ENCODE results near the gene MAP3K21. TPM values are rescaled to one million over a fixed set of nuclear protein-coding genes. Genes with fewer than 3 reads are reported as not detected.

The MAP3K21 gene
- total and polyA plus RNA-seq, 5 donors from 2014 or later: 0.13 to 0.30 (median 0.22) TPM; not detected in 1

DNA sequence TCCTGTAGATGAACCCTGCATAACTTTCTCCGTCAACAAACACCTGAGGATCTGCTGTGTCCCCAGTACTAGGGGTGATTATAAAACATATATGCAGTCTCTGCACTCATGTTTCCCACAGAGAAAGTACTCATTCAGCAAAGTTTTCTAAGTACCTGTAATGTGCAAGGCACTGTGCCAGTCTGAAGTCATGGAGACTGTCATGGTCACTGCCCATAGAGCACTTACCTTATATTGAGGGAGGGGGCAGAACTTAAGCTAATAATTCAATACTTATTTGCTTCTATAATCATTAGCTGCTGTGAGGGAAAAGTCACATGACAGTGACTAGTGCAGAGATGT, 41.2 kb downstream of the MAP3K21 start:
- Mint-ChIP-seq H3K4me3 (no peak overlapping the region), H3K36me3 (no peaks in the 10 kb centered on the region), H3K9me3 (no peaks in the 10 kb centered on the region), H3K27ac (no peak overlapping the region), H3K4me1 (no peaks in the 10 kb centered on the region), H3K27me3 (peaks cover 13% of the 10 kb centered on the region)
- H3K36me3 ChIP-seq (ENCODE audit: control insufficient read depth, insufficient read depth, low read length): no peaks in the 10 kb centered on the region
- no peaks in the 10 kb centered on the region for H3K4me1 ChIP-seq (ENCODE audit: control insufficient read depth, insufficient read depth, low read length, poor library complexity, severe bottlenecking)
- H3K27ac ChIP-seq (ENCODE audit: insufficient read depth, low read length, poor library complexity, severe bottlenecking): no peak overlapping the region
- H3K9me3 ChIP-seq (ENCODE audit: control insufficient read depth in 2 of 2, low read length in 2 of 2): no peaks in the 10 kb centered on the region
- H3K4me3 ChIP-seq (ENCODE audit: low read depth, low read length): no peak overlapping the region
- H3K27me3 ChIP-seq (ENCODE audit: control insufficient read depth, insufficient read depth, low read length): peaks cover 2% of the 10 kb centered on the region
- no peak for ATAC-seq (ENCODE audit: low read depth in 2 of 2)
- no peak for DNase-seq

DNA sequence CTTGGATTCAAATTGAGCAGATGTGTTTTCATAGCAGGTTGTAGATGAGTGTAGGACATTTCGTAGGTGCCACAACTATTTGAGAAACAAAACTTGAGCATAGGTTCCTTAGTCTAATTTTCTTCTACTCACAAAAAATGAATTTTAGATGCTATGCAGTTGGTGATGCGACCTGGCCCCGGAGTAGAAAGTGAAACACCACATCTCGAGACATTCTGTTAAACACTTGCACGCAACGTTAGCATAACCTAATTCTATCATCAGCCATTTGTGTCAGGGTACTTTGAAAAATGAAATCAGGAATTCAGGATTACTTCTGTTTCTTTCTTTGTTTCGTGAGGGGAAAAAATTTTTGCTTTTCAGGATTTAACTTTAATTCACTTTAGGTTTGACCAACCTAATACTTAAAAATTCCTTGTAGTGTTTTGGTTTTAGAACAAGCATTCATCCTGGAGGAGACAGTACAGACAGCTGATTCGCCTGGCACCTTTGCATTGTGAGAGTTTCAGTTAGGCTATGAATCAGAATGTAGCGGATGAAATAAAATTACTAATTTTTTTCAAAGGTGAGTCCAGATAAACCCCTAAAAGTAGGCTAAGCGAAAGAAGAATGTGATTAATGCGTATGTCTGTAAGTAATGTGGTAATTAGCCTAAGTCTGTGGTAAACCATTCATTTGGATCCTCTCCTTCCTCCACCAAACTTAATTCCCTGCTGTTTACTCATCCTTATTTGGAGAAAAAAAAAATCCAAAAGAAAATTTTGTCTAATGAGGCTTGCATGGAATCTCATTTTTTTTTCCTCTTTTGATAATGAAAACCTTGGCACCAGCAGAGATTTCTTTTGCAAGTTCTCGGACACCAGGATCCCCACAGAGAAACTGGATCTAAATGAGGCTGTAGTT, 44.9 kb downstream of the MAP3K21 start:
- Histone ChIP-seq H3K27me3 (ENCODE audit: control insufficient read depth, insufficient read depth, low read length) (no peaks in the 10 kb centered on the region), H3K4me1 (ENCODE audit: control insufficient read depth, insufficient read depth, low read length, poor library complexity, severe bottlenecking) (no peaks in the 10 kb centered on the region), H3K36me3 (ENCODE audit: control insufficient read depth, insufficient read depth, low read length) (no peaks in the 10 kb centered on the region), H3K9me3 (ENCODE audit: control insufficient read depth in 2 of 2, low read length in 2 of 2) (no peaks in the 10 kb centered on the region), H3K27ac (ENCODE audit: insufficient read depth, low read length, poor library complexity, severe bottlenecking) (no peak overlapping the region), H3K4me3 (ENCODE audit: low read depth, low read length) (no peak overlapping the region)
- Mint-ChIP-seq H3K27ac (no peak overlapping the region), H3K4me3 (no peak overlapping the region), H3K36me3 (no peaks in the 10 kb centered on the region), H3K27me3 (peaks cover 15% of the 10 kb centered on the region), H3K9me3 (no peaks in the 10 kb centered on the region), H3K4me1 (no peaks in the 10 kb centered on the region)
- DNase-seq (no peak), ATAC-seq (ENCODE audit: low read depth in 2 of 2) (no peak)

DNA sequence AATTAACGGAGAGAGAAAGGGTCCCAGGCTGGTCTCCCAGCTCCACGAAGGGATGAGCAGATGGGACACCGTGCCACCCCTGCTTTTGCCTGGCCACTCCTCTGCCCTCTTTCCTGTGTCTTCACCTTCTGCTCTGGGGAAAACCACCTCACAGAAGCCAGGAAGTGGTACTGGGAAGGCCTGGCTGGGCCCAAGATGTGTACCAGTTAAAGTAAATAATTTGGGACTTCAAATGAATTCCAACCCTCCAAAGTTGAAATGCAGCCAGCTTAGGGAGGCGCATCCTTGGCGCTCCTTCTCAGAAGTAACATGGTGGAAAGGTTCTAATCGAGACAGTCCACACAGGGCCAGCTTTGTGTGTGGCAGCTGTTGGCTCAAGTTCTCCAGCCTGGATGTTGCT, 45.7 kb downstream of the MAP3K21 start:
- no peaks in the 10 kb centered on the region for H3K9me3 ChIP-seq (ENCODE audit: control insufficient read depth in 2 of 2, low read length in 2 of 2)
- Mint-ChIP-seq H3K27me3 (peaks cover 11% of the 10 kb centered on the region), H3K4me1 (no peaks in the 10 kb centered on the region), H3K36me3 (no peaks in the 10 kb centered on the region), H3K27ac (no peak overlapping the region), H3K9me3 (no peaks in the 10 kb centered on the region), H3K4me3 (no peak overlapping the region)
- no peak overlapping the region for H3K27ac ChIP-seq (ENCODE audit: insufficient read depth, low read length, poor library complexity, severe bottlenecking)
- no peaks in the 10 kb centered on the region for H3K4me1 ChIP-seq (ENCODE audit: control insufficient read depth, insufficient read depth, low read length, poor library complexity, severe bottlenecking)
- no peak for DNase-seq
- no peak for ATAC-seq (ENCODE audit: low read depth in 2 of 2)
- no peaks in the 10 kb centered on the region for H3K36me3 ChIP-seq (ENCODE audit: control insufficient read depth, insufficient read depth, low read length)
- H3K4me3 ChIP-seq (ENCODE audit: low read depth, low read length): no peak overlapping the region
- no peaks in the 10 kb centered on the region for H3K27me3 ChIP-seq (ENCODE audit: control insufficient read depth, insufficient read depth, low read length)

DNA sequence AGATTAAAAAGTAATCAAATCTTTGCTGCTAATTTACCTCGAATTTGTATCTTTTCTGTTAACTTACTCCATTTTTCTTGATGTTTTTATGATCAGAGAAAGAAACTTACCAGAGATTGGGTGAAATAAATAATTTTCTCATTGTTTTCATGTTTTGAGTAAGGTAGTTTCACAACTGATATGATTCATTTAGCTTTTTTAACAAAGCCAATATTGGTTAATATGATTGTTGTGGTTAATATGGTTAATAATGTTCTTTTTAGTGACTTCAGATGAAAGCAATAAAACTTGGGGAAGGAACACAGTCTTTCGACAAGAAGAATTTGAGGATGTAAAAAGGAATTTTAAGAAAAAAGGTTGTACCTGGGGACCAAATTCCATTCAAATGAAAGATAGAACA, 48.1 kb downstream of the MAP3K21 start:
- Mint-ChIP-seq H3K27me3 (peaks cover 9% of the 10 kb centered on the region), H3K9me3 (no peaks in the 10 kb centered on the region), H3K36me3 (no peaks in the 10 kb centered on the region), H3K4me1 (no peaks in the 10 kb centered on the region), H3K4me3 (no peak overlapping the region), H3K27ac (no peak overlapping the region)
- DNase-seq (no peak), ATAC-seq (ENCODE audit: low read depth in 2 of 2) (no peak)
- no peaks in the 10 kb centered on the region for H3K36me3 ChIP-seq (ENCODE audit: control insufficient read depth, insufficient read depth, low read length)
- no peak overlapping the region for H3K4me3 ChIP-seq (ENCODE audit: low read depth, low read length)
- no peak overlapping the region for H3K27ac ChIP-seq (ENCODE audit: insufficient read depth, low read length, poor library complexity, severe bottlenecking)
- no peaks in the 10 kb centered on the region for H3K9me3 ChIP-seq (ENCODE audit: control insufficient read depth in 2 of 2, low read length in 2 of 2)
- H3K4me1 ChIP-seq (ENCODE audit: control insufficient read depth, insufficient read depth, low read length, poor library complexity, severe bottlenecking): no peaks in the 10 kb centered on the region
- H3K27me3 ChIP-seq (ENCODE audit: control insufficient read depth, insufficient read depth, low read length): peaks cover 3% of the 10 kb centered on the region

DNA sequence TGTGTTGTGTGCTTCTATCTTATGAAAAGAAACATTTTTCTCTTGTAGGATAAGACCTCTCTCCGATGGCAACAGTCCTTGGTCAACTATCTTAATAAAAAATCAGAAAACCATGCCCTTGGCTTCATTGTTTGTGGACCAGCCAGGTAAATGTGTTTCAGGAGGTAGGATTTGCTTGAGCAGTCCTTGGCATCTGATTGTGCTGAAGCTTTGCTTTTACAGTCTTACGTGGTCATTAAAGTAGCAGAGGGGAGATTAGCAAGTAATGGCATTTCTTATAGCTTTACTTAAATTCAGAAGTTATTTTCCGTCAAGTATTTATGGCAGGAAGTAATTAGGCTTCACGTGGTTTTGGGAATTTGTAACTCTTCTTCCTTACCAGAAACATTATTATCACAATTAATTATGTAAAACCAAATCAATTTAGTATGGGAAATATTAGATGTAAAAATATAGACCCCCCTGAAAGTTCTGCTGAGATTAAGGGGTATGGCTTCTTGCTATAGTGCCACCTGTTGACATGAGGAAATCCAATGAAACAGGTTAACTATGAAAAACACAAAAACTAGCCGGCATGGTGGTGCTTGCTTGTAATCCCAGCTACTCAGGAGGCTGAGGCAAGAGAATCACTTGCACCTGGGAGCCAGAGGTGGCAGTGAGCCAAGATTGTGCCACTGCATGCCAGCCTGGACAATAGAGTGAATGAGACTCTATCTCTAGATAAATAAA, 49.0 kb downstream of the MAP3K21 start:
- Mint-ChIP-seq H3K4me3 (no peak overlapping the region), H3K4me1 (no peaks in the 10 kb centered on the region)

DNA sequence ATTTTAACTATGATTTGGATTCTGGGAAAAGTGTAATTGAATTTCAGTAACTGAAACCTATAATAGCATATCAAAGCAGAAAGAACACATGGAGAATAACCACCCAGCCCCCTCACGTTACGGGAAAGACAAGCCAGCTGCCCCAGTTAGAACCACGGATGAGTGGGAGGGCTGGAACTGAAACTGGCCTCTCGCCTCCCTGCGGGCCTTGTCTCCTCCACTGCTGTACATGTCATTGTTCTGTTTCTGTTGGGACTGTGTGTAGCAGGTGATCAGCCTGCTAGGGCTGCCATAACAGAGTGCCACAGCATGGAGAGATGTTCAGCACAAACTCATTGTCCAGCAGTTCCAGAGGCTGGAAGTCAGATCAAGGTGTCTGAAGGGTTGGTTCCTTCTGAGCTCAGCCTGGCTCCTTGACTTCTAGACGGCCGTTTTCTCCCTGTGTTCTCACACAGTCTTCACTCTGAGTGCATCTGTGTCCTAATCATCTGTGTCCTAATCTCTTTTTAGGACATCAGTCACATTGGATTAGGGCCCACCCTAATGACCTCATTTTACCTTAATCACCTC, 52.4 kb downstream of the MAP3K21 start:
- Histone ChIP-seq H3K9me3 (ENCODE audit: control insufficient read depth in 2 of 2, low read length in 2 of 2) (no peaks in the 10 kb centered on the region), H3K36me3 (ENCODE audit: control insufficient read depth, insufficient read depth, low read length) (no peaks in the 10 kb centered on the region), H3K27ac (ENCODE audit: insufficient read depth, low read length, poor library complexity, severe bottlenecking) (no peak overlapping the region), H3K4me1 (ENCODE audit: control insufficient read depth, insufficient read depth, low read length, poor library complexity, severe bottlenecking) (no peaks in the 10 kb centered on the region), H3K27me3 (ENCODE audit: control insufficient read depth, insufficient read depth, low read length) (peaks cover 3% of the 10 kb centered on the region), H3K4me3 (ENCODE audit: low read depth, low read length) (no peak overlapping the region)
- peaks cover 4% of the 10 kb centered on the region for H3K36me3 Mint-ChIP-seq
- no peaks in the 10 kb centered on the region for H3K4me1 Mint-ChIP-seq
- peaks cover 5% of the 10 kb centered on the region for H3K27me3 Mint-ChIP-seq
- no peak overlapping the region for H3K4me3 Mint-ChIP-seq
- H3K9me3 Mint-ChIP-seq: no peaks in the 10 kb centered on the region
- no peak for ATAC-seq (ENCODE audit: low read depth in 2 of 2)
- H3K27ac Mint-ChIP-seq: peak overlapping the region in 1 of 3 donors; percentile 14
- no peak for DNase-seq

More for the DNA sequence above, 49.0 kb downstream of the MAP3K21 start:
- H3K4me1 ChIP-seq (ENCODE audit: control insufficient read depth, insufficient read depth, low read length, poor library complexity, severe bottlenecking): no peaks in the 10 kb centered on the region
- H3K27ac ChIP-seq (ENCODE audit: insufficient read depth, low read length, poor library complexity, severe bottlenecking): no peak overlapping the region
- peaks cover 3% of the 10 kb centered on the region for H3K27me3 ChIP-seq (ENCODE audit: control insufficient read depth, insufficient read depth, low read length)
- no peak overlapping the region for H3K4me3 ChIP-seq (ENCODE audit: low read depth, low read length)
- no peaks in the 10 kb centered on the region for H3K9me3 ChIP-seq (ENCODE audit: control insufficient read depth in 2 of 2, low read length in 2 of 2)
- Mint-ChIP-seq H3K9me3 (no peaks in the 10 kb centered on the region), H3K36me3 (no peaks in the 10 kb centered on the region), H3K27me3 (peaks cover 9% of the 10 kb centered on the region), H3K27ac (no peak overlapping the region)
- no peak for ATAC-seq (ENCODE audit: low read depth in 2 of 2)
- no peaks in the 10 kb centered on the region for H3K36me3 ChIP-seq (ENCODE audit: control insufficient read depth, insufficient read depth, low read length)
- DNase-seq: no peak

DNA sequence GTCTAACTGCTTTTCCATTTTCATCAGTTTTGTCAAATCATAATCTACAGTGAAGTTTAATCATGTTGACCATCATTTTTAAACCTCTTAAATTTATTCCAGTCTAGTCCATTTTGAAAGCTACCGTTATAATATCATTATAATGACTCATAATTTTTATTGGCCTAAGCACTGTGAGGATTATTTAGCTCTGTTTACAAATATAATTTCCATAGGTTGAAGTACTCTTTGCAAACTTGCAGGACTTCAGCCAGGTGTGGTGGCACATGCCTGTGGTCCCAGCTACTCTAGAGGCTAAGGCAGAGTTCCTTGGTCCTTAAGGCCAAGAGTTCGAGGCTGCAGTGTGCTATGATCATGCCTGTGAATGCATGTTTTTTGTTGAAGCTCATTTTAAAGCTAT, 54.3 kb downstream of the MAP3K21 start:
- Histone ChIP-seq H3K4me1 (ENCODE audit: control insufficient read depth, insufficient read depth, low read length, poor library complexity, severe bottlenecking) (no peaks in the 10 kb centered on the region), H3K9me3 (ENCODE audit: control insufficient read depth in 2 of 2, low read length in 2 of 2) (no peaks in the 10 kb centered on the region), H3K36me3 (ENCODE audit: control insufficient read depth, insufficient read depth, low read length) (no peaks in the 10 kb centered on the region), H3K27me3 (ENCODE audit: control insufficient read depth, insufficient read depth, low read length) (peaks cover 3% of the 10 kb centered on the region), H3K4me3 (ENCODE audit: low read depth, low read length) (no peak overlapping the region), H3K27ac (ENCODE audit: insufficient read depth, low read length, poor library complexity, severe bottlenecking) (no peak overlapping the region)
- Mint-ChIP-seq H3K4me3 (no peak overlapping the region), H3K27ac (no peak overlapping the region), H3K4me1 (no peaks in the 10 kb centered on the region), H3K9me3 (peaks cover 0 to 2% (median 0%) of the 10 kb centered on the region in 7 donors), H3K27me3 (peaks cover 5% of the 10 kb centered on the region), H3K36me3 (peaks cover 4% of the 10 kb centered on the region)
- DNase-seq (no peak), ATAC-seq (ENCODE audit: low read depth in 2 of 2) (no peak)
